HCEC 1CT (cell line): ENCODE measurements around the gene CTSE.
A peak's percentile ranks its signal among the peaks of the same experiment; 100 is the strongest.

ENCODE experiments used
- DNase-seq: peaks from one replicate; pipeline ENCODE4 v3.0.0-alpha.2; 2017

CTSE gene

GRCh38 chr1:205989786-205990185 lies 33.9 kb downstream of the CTSE start:
- DNase-seq, result no peak

- no peak for DNase-seq
These were observed 35.1 kb downstream of the CTSE start for GRCh38 chr1:205988585-205988995.

GRCh38 chr1:205986861-205987260 lies 36.8 kb downstream of the CTSE start:
- no peak for DNase-seq

DNA sequence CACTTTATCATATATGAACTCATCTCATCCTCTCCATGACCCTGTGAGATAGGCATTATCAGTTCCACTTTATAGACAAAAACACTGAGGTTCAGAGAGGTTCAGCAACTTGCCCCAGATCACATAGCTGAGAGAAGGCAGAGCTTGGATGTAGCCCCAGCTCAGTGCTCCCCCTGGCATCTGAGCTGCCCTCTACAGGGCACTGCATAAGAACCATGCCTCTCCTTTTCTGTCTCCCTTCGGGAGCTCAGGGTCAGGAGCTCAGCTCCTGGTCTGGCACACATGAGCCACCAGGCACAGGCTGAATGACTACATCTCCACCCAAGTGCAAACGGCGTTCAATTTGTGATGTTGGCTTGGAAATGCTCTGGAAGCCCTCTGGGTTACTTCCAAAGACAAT lies 37.4 kb downstream of the CTSE start:
- DNase-seq, result peak; percentile 7

DNA sequence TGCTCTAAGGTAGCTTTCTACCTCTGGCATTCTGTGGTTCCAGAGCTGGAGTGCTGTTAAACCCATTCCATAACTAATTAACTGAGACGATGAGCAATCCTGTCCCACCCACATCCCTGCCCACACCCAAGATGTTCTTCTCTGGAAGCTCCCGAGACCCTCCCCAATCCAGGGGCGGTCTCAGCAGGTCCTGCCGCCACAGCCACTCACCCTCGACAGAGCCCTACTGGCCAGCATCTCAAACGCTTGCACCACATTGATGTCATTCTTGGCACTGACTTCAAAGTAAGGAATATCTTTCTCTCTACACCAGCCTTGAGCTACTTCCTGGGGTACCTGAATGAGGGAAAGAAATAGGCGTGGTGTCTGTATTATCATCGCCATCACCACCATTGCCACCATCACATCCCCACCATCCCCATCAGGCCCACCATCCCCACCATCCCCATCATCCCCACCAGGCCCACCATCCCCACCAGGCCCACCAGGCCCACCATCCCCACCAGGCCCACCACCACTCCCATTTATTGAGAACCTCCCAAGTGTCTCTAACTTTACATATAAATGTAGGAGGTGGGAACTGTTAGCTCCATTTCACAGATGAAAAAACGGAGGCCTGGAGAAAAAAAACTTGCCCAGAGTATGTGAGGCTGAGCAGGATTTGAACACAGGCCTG lies 38.2 kb downstream of the CTSE start:
- DNase-seq, result no peak

DNA sequence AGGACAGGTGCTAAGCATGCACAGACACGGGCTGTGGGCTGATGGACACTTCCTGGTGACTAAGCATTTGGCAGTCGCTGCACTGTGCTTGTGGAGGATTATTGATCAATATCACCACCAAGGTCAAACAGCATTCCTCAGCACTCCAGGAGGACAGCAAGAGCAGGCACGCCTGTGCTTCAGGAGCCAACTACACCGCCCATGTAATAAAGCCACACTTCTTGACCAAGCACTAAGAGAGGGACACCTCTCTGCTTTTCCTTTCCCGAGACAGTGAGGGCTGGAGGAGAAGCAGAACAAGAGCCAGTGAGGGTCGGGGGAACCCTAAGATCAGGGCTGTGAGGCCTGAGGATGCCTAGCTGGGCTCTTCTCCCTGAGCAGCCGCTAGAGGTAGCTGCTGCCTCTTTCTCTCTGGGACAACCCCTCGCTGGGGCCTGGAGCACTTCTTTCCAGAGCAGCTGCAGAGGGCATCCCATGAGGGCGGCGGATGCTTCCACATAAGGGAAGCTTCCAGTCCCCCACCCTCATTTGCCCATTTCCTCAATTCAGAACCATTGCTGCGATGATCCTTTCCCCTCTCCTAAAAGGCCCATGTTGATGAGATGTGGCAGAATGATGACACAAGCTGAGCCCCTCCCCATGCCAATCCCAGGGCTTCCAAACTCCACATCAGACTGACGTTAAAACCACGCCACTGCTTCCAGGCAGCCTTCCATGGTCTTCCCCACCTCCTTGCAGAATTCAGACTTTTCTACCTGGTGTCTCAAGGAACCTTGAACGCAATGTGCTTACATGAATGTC lies 39.6 kb downstream of the CTSE start:
- peak; percentile 32 for DNase-seq

DNA sequence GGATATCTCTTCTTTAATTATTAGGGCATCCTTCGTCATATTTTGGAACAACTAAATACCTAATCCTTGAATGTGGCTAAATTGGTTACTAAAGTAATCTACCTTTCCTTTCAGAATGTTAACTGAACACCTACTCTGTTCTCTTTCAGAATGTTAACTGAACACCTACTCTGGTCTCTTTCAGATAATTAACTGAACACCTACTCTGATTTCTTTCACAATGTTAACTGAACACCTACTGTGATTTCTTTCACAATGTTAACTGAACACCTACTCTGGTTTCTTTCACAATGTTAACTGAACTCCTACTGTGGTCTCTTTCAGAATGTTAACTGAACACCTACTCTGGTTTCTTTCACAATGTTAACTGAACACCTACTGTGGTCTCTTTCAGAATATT lies 42.4 kb downstream of the CTSE start:
- DNase-seq, result no peak

DNA sequence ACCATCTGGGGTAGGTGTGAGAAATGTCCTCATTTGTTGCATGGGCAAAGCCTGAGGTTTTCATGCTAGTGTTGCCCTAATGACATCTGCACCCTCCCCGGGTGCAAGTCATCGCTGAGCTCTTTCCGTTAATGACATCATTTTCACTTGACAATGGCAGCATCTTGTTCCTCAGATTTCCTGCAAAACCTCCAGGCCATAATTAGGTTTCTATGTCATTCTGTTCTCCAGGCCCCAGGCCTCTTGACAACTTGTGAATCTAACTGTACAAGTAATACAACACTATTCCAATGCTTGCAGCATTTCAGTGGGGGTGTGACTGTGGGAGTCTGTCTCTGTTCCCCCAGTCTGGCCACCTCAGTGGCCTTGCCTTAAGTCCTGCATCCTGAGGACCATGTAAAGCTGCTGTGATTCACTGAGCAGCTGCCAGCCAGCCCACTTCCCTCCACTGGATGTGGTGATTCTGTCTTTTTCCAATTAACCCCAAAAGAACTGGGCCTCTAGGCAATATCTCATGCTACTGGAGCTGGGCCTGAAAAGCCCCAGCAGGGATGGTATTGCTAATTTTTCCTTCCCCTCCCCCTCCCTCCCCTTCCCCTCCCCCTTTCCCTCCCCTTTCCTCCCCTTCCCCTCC lies 43.3 kb downstream of the CTSE start:
- DNase-seq, result no peak

DNA sequence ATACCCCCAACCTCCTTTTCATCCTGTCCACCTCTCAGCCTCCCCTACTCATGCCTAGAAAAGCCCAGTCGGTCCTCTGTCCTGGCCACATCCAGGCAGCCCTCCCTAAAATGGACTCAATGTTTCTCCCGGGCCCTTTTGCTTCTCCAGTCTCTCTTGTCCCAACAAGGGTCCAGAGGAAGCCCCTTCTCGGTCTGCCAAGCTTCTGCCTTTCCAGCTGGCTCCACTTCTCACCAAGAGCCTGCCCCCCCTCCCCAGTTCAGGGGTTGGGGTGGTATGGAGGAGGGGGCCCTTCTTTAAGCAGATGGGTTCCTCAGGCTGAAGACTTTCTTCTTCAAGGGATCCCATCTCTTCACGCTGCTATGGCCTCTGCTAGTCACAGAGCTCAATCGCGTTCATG lies 44.4 kb downstream of the CTSE start:
- no peak for DNase-seq

DNA sequence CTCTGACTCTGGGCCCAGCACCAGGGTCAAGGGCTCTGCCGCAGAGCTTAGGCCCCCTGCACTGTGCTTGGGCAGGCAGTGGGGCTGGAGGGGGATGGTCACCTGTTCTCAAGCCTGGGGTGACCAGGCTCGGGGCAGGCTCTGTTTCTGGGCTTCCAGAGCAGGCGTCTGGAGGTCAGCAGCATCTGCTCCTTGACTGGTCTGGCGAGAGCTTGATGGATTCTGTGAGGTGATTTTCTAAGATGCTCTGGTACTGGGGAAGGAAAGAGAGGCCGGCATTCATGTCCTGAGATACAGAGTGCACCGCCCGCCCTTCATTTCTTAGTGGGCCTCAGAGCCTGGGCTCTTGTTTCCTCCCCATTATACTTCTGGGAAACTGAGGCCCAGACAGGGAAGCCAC lies 45.0 kb downstream of the CTSE start:
- DNase-seq, result no peak

GRCh38 chr1:205977402-205978014 lies 46.2 kb downstream of the CTSE start:
- DNase-seq, result peak; percentile 72

- DNase-seq, result peak; percentile 42
These were observed 46.8 kb downstream of the CTSE start for GRCh38 chr1:205976708-205977401.

DNA sequence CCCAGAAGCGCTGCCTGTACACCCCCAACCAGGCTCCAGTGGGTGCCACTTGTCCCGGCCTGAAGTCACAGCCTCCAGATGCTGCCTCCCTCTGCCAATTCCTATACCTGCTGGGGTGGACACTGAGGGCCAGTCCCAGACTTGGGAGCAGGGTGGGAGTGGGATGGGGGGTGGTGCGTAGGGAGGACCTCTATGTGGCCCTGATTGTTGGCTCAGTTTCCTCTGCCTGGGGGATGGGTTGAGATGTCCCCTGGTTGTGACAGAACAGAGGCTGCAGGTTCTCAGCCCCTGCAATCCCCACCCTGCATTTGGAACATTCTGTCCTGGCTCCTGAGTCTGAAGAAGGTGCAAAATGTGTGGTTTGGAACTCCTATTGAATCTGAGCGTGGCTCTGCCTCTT lies 47.7 kb downstream of the CTSE start:
- no peak for DNase-seq

DNA sequence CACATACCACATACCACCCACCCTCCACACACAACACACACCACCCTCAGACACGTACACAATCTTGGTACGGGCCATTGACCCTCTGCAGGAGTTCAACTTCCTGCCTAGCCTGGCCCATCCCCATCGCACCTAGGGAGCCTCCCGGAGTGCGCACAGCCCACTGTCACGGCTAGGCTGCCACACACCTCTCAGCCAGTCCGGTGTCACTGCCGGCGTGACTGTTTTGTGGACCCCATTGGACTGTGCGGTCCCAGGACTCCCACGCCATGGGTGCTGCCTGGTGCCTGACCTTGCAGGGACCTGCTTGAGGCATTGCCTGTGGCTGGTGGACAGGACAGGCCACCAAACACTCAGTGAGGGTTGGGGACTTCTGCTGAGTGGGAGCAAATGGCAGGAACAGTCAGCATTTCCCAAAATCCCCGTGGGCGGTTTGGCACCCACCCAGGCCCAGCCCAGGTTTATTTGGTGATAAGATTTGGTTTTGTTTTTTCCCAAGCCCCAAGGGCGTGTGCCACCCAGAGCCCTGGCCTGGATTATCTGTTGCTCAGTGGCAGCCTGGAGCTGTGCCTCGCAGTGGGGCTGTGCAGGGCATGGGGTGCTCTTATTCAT lies 48.2 kb downstream of the CTSE start:
- DNase-seq, result no peak

DNA sequence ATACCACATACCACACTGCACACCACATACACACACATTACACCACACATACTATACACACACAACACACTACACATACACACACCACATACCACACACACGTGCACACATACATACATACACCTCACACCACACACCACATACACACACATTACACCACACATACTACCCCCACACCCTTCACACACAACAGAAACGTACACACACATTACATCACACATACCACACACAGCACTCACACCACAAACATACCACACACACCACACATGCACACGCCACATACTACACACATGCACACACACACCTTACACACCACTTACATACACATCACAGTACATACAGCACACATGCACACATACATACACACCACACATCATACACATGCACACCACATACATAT lies 49.0 kb downstream of the CTSE start:
- DNase-seq, result no peak

DNA sequence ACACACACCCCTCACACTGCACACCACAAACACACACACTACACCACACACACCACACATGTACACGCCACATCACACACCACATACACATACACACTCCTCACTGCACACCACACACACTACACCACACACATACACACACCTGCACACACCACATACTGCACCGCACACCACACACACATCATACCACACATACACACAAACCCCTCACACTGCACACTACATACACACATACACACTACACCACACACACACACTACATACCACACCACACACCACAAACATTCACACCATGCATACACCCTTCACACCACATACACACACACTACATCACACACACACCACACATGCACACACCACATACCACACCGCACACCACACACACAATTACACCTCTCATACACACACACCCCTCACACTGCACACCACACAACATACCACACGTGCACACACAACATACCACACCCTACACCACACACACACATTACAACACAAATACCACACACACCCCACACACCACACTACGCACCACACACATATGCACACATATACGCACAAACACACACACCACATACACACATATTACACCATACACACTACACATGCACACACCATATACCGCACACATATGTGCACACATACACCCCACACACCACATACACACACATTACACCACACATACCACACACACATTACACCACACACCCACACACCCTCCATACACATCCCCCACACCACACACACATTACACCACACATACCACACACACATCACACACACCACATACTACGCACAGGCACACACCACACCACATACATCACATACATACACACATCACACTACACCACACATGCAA lies 50.1 kb downstream of the CTSE start:
- DNase-seq, result no peak

DNA sequence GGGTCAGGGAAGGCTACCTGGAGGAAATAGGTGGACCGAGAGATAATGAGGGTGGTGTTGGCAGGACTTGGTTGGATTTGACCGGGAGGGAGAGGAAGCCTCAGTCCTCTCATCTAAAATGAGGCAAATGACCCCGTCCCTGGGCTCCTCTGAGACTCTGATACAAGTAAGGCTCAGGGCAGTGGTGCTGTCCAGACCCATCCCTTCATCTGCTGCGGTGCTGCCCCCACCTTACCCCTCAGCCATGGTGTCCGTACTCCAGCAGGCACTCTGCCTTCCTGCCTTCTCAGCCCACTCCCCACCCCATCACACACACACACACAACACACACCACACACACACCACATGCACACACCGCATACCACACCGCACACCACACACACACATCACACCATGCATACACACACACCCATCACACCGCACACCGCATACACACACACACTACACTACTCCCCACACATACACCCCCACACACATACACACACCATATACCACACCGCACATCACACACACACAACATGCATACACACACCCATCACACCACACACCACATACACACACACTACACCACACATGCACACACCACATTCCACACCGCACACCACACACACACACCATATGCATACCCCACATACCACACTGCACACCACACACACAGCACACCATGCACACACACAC lies 51.1 kb downstream of the CTSE start:
- no peak for DNase-seq

DNA sequence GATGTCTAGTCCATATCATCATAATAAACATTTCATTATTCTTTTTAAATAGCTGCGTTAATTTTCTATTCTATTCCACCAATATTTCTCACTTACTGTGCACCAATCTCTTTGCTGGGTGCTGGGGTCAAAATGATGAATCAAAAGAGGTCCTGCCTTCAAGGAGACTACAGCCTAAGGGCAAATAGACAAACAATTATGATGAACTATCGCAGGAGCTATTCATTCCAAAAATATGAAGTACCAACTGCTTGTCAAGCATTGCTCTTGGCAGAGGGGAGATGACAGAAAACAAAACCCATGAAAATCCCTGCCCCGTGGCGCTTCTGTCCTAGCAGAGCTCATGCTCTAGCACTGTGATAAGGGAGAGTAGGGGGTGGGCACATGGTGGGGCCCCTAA lies 51.6 kb downstream of the CTSE start:
- DNase-seq, result no peak

GRCh38 chr1:205971082-205971481 lies 52.6 kb downstream of the CTSE start:
- DNase-seq, result no peak

- DNase-seq, result no peak
These were observed 53.2 kb downstream of the CTSE start for GRCh38 chr1:205970486-205970885.

- DNase-seq, result no peak
These were observed 54.5 kb downstream of the CTSE start for GRCh38 chr1:205969229-205969628.
